Trophoblast cell (in vitro differentiated cells and primary cell): ENCODE measurements around the gene INCA1. TPM values are rescaled to one million over a fixed set of nuclear protein-coding genes. Genes with fewer than 3 reads are reported as not detected.
A peak's percentile ranks its signal among the peaks of the same experiment; 100 is the strongest.

Experiments
- DNase-seq, 2 donors: peaks; one replicate each; pipeline ENCODE4 v3.0.0-alpha.2; 2016
- H2AFZ ChIP-seq: 2 replicates; pipeline ENCODE4 v1.6.1; 2013; ENCODE audit warnings: low read length, moderate library complexity, mild to moderate bottlenecking; ENCODE audit not compliant: insufficient read depth, poor library complexity
- H2AK5ac ChIP-seq: 2 replicates; pipeline ENCODE4 v1.6.1; 2013; ENCODE audit warnings: mild to moderate bottlenecking, low read length
- H2BK120ac ChIP-seq: 2 replicates; pipeline ENCODE4 v1.6.1; 2013; ENCODE audit warnings: low read length, mild to moderate bottlenecking, moderate library complexity; ENCODE audit not compliant: insufficient read depth, poor library complexity
- H2BK12ac ChIP-seq: 2 replicates; pipeline ENCODE4 v1.6.1; 2013; ENCODE audit warnings: mild to moderate bottlenecking, low read length, moderate library complexity
- H2BK5ac ChIP-seq: 2 replicates; pipeline ENCODE4 v1.6.1; 2013; ENCODE audit warnings: low read length, low read depth, moderate library complexity, mild to moderate bottlenecking; ENCODE audit not compliant: poor library complexity
- H3K14ac ChIP-seq: 2 replicates; pipeline ENCODE4 v1.6.1; 2013; ENCODE audit warnings: mild to moderate bottlenecking, low read length
- H3K18ac ChIP-seq: 2 replicates; pipeline ENCODE4 v1.6.1; 2013; ENCODE audit warnings: mild to moderate bottlenecking, low read length
- H3K23ac ChIP-seq: 2 replicates; pipeline ENCODE4 v1.6.1; 2013; ENCODE audit warnings: low read length
- H3K27ac ChIP-seq: 2 replicates; pipeline ENCODE4 v1.5.1; 2013; ENCODE audit warnings: low read depth, mild to moderate bottlenecking, inconsistent platforms, low read length, moderate library complexity
- H3K27me3 ChIP-seq: 2 replicates; pipeline ENCODE4 v1.6.1; 2013; ENCODE audit warnings: inconsistent platforms, mild to moderate bottlenecking, low read length, moderate library complexity; ENCODE audit not compliant: insufficient read depth
- H3K36me3 ChIP-seq, 2 experiments: 1 replicate in 1 of 2; 2 replicates in 1 of 2; pipeline ENCODE4 v1.6.1; 2013; ENCODE audit warnings: low read length in 2 of 2, mild to moderate bottlenecking in 2 of 2, moderate library complexity in 1 of 2; ENCODE audit not compliant: insufficient read depth in 2 of 2, control insufficient read depth in 1 of 2
- H3K4ac ChIP-seq: 2 replicates; pipeline ENCODE4 v1.6.1; 2013; ENCODE audit warnings: low read depth, mild to moderate bottlenecking, low read length, moderate library complexity
- H3K4me1 ChIP-seq, 2 experiments: 1 replicate in 1 of 2; 2 replicates in 1 of 2; pipeline ENCODE4 v1.6.1; 2013; ENCODE audit warnings: low read length in 2 of 2, mild to moderate bottlenecking in 2 of 2, moderate library complexity in 1 of 2; ENCODE audit not compliant: insufficient read depth in 2 of 2, control insufficient read depth in 1 of 2
- H3K4me2 ChIP-seq: 2 replicates; pipeline ENCODE4 v1.6.1; 2013; ENCODE audit warnings: inconsistent platforms, mild to moderate bottlenecking, low read length, moderate library complexity
- H3K4me3 ChIP-seq: 2 replicates; pipeline ENCODE4 v1.5.1; 2013; ENCODE audit warnings: mild to moderate bottlenecking, low read depth, low read length, inconsistent platforms
- H3K79me1 ChIP-seq: one replicate; pipeline ENCODE4 v1.6.1; 2013; ENCODE audit warnings: low read length
- H3K79me2 ChIP-seq: 2 replicates; pipeline ENCODE4 v1.6.1; 2013; ENCODE audit warnings: low read length, mild to moderate bottlenecking; ENCODE audit not compliant: control insufficient read depth, insufficient read depth, poor library complexity
- H3K9ac ChIP-seq: 2 replicates; pipeline ENCODE4 v1.6.1; 2013; ENCODE audit warnings: mild to moderate bottlenecking, low read length
- H3K9me3 ChIP-seq: 2 replicates; pipeline ENCODE4 v1.6.1; 2013; ENCODE audit warnings: low read depth, mild to moderate bottlenecking, control low read depth, inconsistent platforms, low read length; ENCODE audit not compliant: insufficient read depth
- H4K12ac ChIP-seq: 2 replicates; pipeline ENCODE4 v1.6.1; 2013; ENCODE audit warnings: low read depth, mild to moderate bottlenecking, low read length, moderate library complexity
- H4K8ac ChIP-seq: 2 replicates; pipeline ENCODE4 v1.6.1; 2013; ENCODE audit warnings: low read depth, mild to moderate bottlenecking, low read length, moderate library complexity
- H4K91ac ChIP-seq: one replicate; pipeline ENCODE4 v1.6.1; 2013; ENCODE audit warnings: low read depth, mild to moderate bottlenecking, low read length, moderate library complexity
- WGBS: extraction: QIAGEN DNeasy Blood & Tissue Kit; methylation state at CpG from one replicate; pipeline ENCODE4 v1.1.7; 2013; ENCODE audit warnings: missing lambda C conversion rate; ENCODE audit not compliant: insufficient read length, insufficient coverage; ENCODE audit errors: extremely low coverage; 5-methylcytosine and 5-hydroxymethylcytosine counted together
- polyA plus RNA-seq: library from polyadenylated mRNA; stranded (reverse); fragments of 200-250 nt; gene quantifications from 2 replicates; pipeline ENCODE4 v1.2.3, GENCODE V29; 2013

The INCA1 gene, protein sequence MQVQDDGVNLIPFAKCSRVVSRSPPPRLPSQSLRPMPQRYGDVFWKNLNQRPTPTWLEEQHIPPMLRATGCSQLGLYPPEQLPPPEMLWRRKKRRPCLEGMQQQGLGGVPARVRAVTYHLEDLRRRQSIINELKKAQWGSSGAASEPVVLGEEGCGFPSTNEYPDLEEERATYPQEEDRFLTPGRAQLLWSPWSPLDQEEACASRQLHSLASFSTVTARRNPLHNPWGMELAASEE
- polyA plus RNA-seq: 0.55 and 0.56 TPM in 2 replicates

DNA sequence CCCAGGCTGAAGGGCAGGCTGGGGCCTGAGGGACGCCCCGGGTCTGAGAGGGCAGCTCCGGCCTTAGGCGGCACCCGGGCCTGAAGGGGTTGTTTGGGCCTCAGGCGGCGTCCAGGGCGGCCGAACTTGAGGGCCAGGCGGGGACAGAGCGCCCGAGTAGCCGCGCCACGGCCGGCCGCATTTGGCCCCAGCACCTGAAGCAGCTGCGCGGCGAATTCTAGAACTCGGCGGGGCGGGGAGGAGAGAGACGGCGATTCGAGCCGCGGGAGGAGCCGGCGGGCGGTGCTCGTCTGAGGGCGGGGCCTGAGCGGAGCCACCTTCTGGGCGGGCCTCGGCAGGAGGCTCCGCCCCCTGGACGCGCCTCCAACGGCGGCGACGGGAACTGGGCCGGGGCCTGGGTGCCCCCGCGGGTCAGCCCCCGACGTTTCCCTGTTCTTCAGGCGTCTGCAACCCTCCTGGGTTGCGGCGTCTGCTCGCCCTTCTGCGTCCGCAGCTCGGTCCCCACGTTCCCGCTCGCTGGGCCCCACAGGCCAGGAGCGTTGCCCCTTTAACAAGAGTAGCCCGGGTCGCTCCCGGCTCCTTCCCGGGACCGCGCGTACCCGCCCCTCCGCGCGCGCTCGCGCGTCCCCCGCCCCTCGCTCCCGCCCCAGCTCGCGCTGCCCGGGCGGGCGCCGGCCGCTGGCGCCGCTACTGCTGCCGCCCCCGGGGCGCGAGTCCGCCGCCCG, at the start of gene INCA1, which contains the start of gene KIF1C:
Gene INCA1 (minus strand): TSS at position 221 of the 725 bp plus-strand sequence. CDS start 3,085 bp downstream, outside the sequence.
Gene KIF1C (plus strand): TSS at position 649 of the 725 bp plus-strand sequence. CDS start 2,297 bp downstream, outside the sequence.
- H3K23ac ChIP-seq: no peak within 1 kb of the TSS
- peak within 1 kb of the TSS; percentile 66 for H3K4ac ChIP-seq
- H3K79me1 ChIP-seq: peaks cover 14% of the 10 kb centered on the region
- peak within 1 kb of the TSS; percentile 92 for H3K14ac ChIP-seq
- peak within 1 kb of the TSS; percentile 69 for H4K12ac ChIP-seq
- peak; percentile 92 to 95 for DNase-seq
- peak within 1 kb of the TSS; percentile 96 for H2BK5ac ChIP-seq
- H3K27me3 ChIP-seq: no peaks in the 10 kb centered on the region
- peak within 1 kb of the TSS; percentile 61 for H4K91ac ChIP-seq
- WGBS: no CpG with 5 or more reads among the region's 93 CpGs
- H2BK120ac ChIP-seq: peak within 1 kb of the TSS; percentile 69
- H3K18ac ChIP-seq: peak within 1 kb of the TSS; percentile 93
- H3K9me3 ChIP-seq: peaks cover 1% of the 10 kb centered on the region
- peak within 1 kb of the TSS; percentile 86 for H3K4me3 ChIP-seq
- H3K36me3 ChIP-seq: peaks cover 21 to 23% of the 10 kb centered on the region in 2 experiments
- peak within 1 kb of the TSS; percentile 74 for H4K8ac ChIP-seq
- peaks cover 16% of the 10 kb centered on the region for H3K79me2 ChIP-seq
- H3K27ac ChIP-seq: peak within 1 kb of the TSS; percentile 81
- peak within 1 kb of the TSS; percentile 77 for H2BK12ac ChIP-seq
- peak within 1 kb of the TSS; percentile 94 for H3K4me2 ChIP-seq
- H2AFZ ChIP-seq: peak within 1 kb of the TSS; percentile 72
- peak within 1 kb of the TSS; percentile 78 for H2AK5ac ChIP-seq
- peaks cover 14 to 16% of the 10 kb centered on the region in 2 experiments for H3K4me1 ChIP-seq
- peak within 1 kb of the TSS; percentile 87 for H3K9ac ChIP-seq

DNA sequence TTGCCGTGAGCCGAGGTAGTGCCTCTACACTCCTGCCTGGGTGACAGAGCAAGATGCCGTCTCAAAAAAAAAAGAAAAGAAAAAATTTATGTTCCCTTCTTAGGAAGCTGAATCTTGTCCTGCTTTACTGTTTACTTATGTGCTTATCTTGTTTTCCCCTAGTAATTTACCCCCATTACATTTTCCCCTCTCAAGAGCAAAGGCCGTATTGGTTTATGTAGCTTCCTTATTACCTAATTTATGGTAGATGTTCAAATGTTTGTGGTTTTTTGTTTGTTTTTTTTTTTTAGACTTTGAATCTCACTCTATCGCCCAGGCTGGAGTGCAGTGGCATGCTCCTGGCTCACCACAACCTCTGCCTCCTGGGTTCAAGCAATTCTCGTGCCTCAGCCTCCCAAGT, 48.2 kb upstream of the INCA1 start:
- no peak overlapping the region for H2BK120ac ChIP-seq
- no peak overlapping the region for H3K27ac ChIP-seq
- H3K27me3 ChIP-seq: no peaks in the 10 kb centered on the region
- no peak overlapping the region for H4K91ac ChIP-seq
- H4K12ac ChIP-seq: no peak overlapping the region
- WGBS: no CpG with 5 or more reads among the region's 6 CpGs
- H3K36me3 ChIP-seq: no peaks in the 10 kb centered on the region
- no peak overlapping the region for H3K14ac ChIP-seq
- H3K4me2 ChIP-seq: no peak overlapping the region
- H3K9ac ChIP-seq: no peak overlapping the region
- no peak overlapping the region for H3K18ac ChIP-seq
- no peak overlapping the region for H2AFZ ChIP-seq
- no peak overlapping the region for H4K8ac ChIP-seq
- H2BK5ac ChIP-seq: no peak overlapping the region
- no peak overlapping the region for H3K4ac ChIP-seq
- H2BK12ac ChIP-seq: no peak overlapping the region
- H2AK5ac ChIP-seq: no peak overlapping the region
- no peaks in the 10 kb centered on the region for H3K79me2 ChIP-seq
- H3K9me3 ChIP-seq: no peaks in the 10 kb centered on the region
- H3K79me1 ChIP-seq: peaks cover 6% of the 10 kb centered on the region
- H3K4me1 ChIP-seq: peaks cover 4 to 5% of the 10 kb centered on the region in 2 experiments
- H3K23ac ChIP-seq: no peak overlapping the region
- DNase-seq: no peak
- H3K4me3 ChIP-seq: no peak overlapping the region

DNA sequence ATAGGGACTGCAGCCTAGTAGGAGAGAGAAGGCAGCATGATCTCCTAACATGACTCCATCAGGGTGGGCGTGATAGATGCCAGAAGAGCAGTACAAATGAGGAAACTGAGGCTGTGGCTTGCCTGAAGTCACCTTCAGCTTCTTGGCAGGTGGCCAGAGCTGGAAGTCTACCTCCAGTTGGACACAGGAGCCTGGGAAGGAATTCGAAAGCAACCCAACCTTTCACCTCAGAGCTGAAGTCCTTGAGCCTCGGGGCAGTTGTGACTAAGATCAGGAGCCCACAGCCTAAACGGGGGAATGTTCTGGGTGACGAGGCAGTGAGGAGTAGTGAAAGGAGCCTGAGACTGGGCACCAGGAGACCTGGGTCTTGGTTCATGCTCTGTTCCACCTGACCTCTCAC, 47.3 kb upstream of the INCA1 start:
- Histone ChIP-seq H3K9ac (no peak overlapping the region), H2AFZ (no peak overlapping the region), H3K4me1 (peaks cover under 1 to 5% of the 10 kb centered on the region in 2 experiments), H2BK120ac (no peak overlapping the region), H3K79me2 (no peaks in the 10 kb centered on the region), H3K27ac (no peak overlapping the region), H4K12ac (no peak overlapping the region), H3K4me2 (no peak overlapping the region), H3K14ac (no peak overlapping the region), H3K79me1 (peaks cover 3% of the 10 kb centered on the region), H3K18ac (no peak overlapping the region), H3K23ac (no peak overlapping the region), H2BK12ac (peak overlapping the region; percentile 58), H3K4ac (no peak overlapping the region), H3K4me3 (no peak overlapping the region), H3K36me3 (no peaks in the 10 kb centered on the region), H4K91ac (peak overlapping the region; percentile 2), H3K27me3 (no peaks in the 10 kb centered on the region), H3K9me3 (no peaks in the 10 kb centered on the region), H2BK5ac (peak overlapping the region; percentile 8), H4K8ac (no peak overlapping the region), H2AK5ac (no peak overlapping the region)
- no CpG with 5 or more reads among the region's 5 CpGs for WGBS
- peak; percentile 97 for DNase-seq

DNA sequence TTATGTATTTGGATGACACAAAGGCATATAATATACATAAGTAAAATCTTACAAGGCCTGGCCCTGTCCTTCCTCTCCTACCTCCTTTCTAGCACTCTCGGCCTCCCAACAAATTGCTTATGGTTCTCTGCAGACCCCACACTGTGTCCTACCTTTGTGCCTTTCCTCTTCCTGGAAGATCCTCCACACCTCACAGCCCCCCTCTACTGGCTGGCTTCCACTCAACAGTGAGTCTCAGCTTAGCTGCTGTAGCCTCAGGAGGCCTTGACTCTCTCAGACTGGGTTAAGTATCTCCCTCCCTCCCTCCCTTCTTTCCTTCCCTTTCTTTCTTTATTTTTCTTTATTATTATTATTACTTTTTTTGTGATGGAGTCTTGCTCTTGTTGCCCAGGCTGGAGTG, 46.2 kb upstream of the INCA1 start:
- Histone ChIP-seq H3K36me3 (no peaks in the 10 kb centered on the region), H2AK5ac (no peak overlapping the region), H3K27ac (no peak overlapping the region), H2BK120ac (no peak overlapping the region), H3K79me2 (no peaks in the 10 kb centered on the region), H2AFZ (no peak overlapping the region), H3K23ac (no peak overlapping the region), H3K9me3 (no peaks in the 10 kb centered on the region), H2BK5ac (no peak overlapping the region), H3K4ac (no peak overlapping the region), H4K12ac (no peak overlapping the region), H3K4me1 (peaks cover 0 to 5% of the 10 kb centered on the region in 2 experiments), H3K14ac (no peak overlapping the region), H3K79me1 (peaks cover 2% of the 10 kb centered on the region), H3K18ac (no peak overlapping the region), H3K4me3 (no peak overlapping the region), H3K27me3 (no peaks in the 10 kb centered on the region), H3K4me2 (no peak overlapping the region), H4K91ac (no peak overlapping the region), H3K9ac (no peak overlapping the region), H2BK12ac (no peak overlapping the region), H4K8ac (peak overlapping the region; percentile 9)
- no peak for DNase-seq
- WGBS: no CpG with 5 or more reads among the region's 1 CpG
